Esophagus squamous epithelium (tissue), 5 donors: ENCODE measurements around the gene SHPK. TPM values are rescaled to one million over a fixed set of nuclear protein-coding genes. Genes with fewer than 3 reads are reported as not detected.
A peak's percentile ranks its signal among the peaks of the same experiment; 100 is the strongest.

Source experiments
- DNase-seq: peaks from one replicate; lab custom pipeline; 2025; lab: John Stamatoyannopoulos, UW
- H3K27ac ChIP-seq, 4 donors: fragments of 200-600 bp; sonication (generic); one replicate each; pipeline ENCODE4 v1.5.1; 2016 to 2019; ENCODE audit warnings: mild to moderate bottlenecking in 1 of 4
- H3K27me3 ChIP-seq, 4 donors: fragments of 200-600 bp; sonication (generic); 1 replicate in 3 of 4; 2 replicates in 1 of 4; pipeline versions ENCODE4 v1.5.1 to v1.6.0; 2017 to 2021; ENCODE audit warnings: antibody characterized with exemption in 1 of 4
- H3K36me3 ChIP-seq, 3 donors: fragments of 200-600 bp; sonication (generic); one replicate each; pipeline ENCODE4 v1.5.1; 2016 to 2019
- H3K4me1 ChIP-seq, 3 donors: fragments of 200-600 bp; sonication (generic); one replicate each; pipeline ENCODE4 v1.5.1; 2017 to 2019
- H3K4me3 ChIP-seq, 4 donors: fragments of 200-600 bp; sonication (generic); 1 replicate in 3 of 4; 2 replicates in 1 of 4; pipeline ENCODE4 v1.5.1; 2016 to 2019; ENCODE audit warnings: mild to moderate bottlenecking in 2 of 4, moderate library complexity in 1 of 4
- H3K9me3 ChIP-seq, 3 donors: fragments of 200-600 bp; sonication (generic); one replicate each; pipeline ENCODE4 v1.5.1; 2016 to 2019
- POLR2A ChIP-seq, 4 donors: fragments of 450-650 bp; IDR thresholded peaks; one replicate each; pipeline ENCODE4 v1.6.1; 2017; ENCODE audit warnings: antibody characterized with exemption in 4 of 4, mild to moderate bottlenecking in 4 of 4, moderate library complexity in 3 of 4
- WGBS, 2 donors: methylation state at CpG; one replicate each; pipeline ENCODE4 v1.1.5; 2018; 5-methylcytosine and 5-hydroxymethylcytosine counted together
- intact Hi-C: fragments of 100-400 bp; cut with DNase I; formaldehyde crosslinking; loops from one replicate; pipeline ENCODE4 v1.15.0; 2022
- total RNA-seq, 4 donors: library from RNA; depleted of rRNA; stranded (reverse); fragments of >200 nt; gene quantifications; one replicate each; pipeline ENCODE4 v1.1.0, GENCODE V29; 2016
- TF ChIP-seq, protein P1 (sequence below), 6 experiments: fragments of 450-650 bp in 4 of 6; fragments of 200-600 bp in 2 of 6; sonication (generic) in 2 of 6; IDR thresholded peaks; one replicate each; pipeline ENCODE4 v1.5.1; 2016 to 2019; ENCODE audit warnings: antibody characterized with exemption in 6 of 6, mild to moderate bottlenecking in 4 of 6, moderate library complexity in 4 of 6
- donor health status: DM: yes; HTN: yes; CAD: no.

Gene SHPK, protein sequence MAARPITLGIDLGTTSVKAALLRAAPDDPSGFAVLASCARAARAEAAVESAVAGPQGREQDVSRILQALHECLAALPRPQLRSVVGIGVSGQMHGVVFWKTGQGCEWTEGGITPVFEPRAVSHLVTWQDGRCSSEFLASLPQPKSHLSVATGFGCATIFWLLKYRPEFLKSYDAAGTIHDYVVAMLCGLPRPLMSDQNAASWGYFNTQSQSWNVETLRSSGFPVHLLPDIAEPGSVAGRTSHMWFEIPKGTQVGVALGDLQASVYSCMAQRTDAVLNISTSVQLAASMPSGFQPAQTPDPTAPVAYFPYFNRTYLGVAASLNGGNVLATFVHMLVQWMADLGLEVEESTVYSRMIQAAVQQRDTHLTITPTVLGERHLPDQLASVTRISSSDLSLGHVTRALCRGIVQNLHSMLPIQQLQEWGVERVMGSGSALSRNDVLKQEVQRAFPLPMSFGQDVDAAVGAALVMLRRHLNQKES
- total RNA-seq: 10 to 100 TPM; 10.8 to 16.8 (median 14.3) TPM

- TF ChIP-seq POLR2A (IDR thresholded peaks at IDR 0.05): peak in 3 of 4 donors; percentile 17 to 59 (median 29)
- TF ChIP-seq, protein P1, sequence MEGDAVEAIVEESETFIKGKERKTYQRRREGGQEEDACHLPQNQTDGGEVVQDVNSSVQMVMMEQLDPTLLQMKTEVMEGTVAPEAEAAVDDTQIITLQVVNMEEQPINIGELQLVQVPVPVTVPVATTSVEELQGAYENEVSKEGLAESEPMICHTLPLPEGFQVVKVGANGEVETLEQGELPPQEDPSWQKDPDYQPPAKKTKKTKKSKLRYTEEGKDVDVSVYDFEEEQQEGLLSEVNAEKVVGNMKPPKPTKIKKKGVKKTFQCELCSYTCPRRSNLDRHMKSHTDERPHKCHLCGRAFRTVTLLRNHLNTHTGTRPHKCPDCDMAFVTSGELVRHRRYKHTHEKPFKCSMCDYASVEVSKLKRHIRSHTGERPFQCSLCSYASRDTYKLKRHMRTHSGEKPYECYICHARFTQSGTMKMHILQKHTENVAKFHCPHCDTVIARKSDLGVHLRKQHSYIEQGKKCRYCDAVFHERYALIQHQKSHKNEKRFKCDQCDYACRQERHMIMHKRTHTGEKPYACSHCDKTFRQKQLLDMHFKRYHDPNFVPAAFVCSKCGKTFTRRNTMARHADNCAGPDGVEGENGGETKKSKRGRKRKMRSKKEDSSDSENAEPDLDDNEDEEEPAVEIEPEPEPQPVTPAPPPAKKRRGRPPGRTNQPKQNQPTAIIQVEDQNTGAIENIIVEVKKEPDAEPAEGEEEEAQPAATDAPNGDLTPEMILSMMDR (IDR thresholded peaks at IDR 0.05): no peak
- Histone ChIP-seq H3K27me3 (no peaks in the 10 kb centered on the region), H3K9me3 (no peaks in the 10 kb centered on the region), H3K4me3 (peak within 1 kb of the TSS; percentile 68 to 100 (median 82)), H3K27ac (peak within 1 kb of the TSS; percentile 93 to 99 (median 97)), H3K36me3 (peaks cover 0 to 42% (median 0%) of the 10 kb centered on the region in 3 donors), H3K4me1 (peaks cover 13 to 33% (median 17%) of the 10 kb centered on the region in 3 donors)
- intact Hi-C loops: loop anchor here (10.0 kb wide), 1 partner anchor 592 kb away; no protein-coding TSS in a partner anchor
- 2% methylated on average over 11 of the region's 68 CpGs; no CpG with 5 or more reads in 1 of the 2 donors for WGBS, 2 donors
- peak; percentile 83 for DNase-seq
These were observed at the start of gene SHPK, which contains the start of gene CTNS for GRCh38 chr17:3636154-3636907. TSS of gene SHPK (minus strand) at chr17:3636250. CDS start at chr17:3636219, 31 bp downstream. TSS of gene CTNS (plus strand) at chr17:3636760. CDS start at chr17:3640207, 3,447 bp downstream.

GRCh38 chr17:3685174-3685573 is 49.1 kb upstream of the SHPK start:
- no peaks in the 10 kb centered on the region for H3K36me3 ChIP-seq
- H3K9me3 ChIP-seq: no peaks in the 10 kb centered on the region
- H3K4me3 ChIP-seq: no peak overlapping the region
- H3K27ac ChIP-seq: no peak overlapping the region
- intact Hi-C loops: no loop called here
- WGBS, 2 donors: 17 to 22% methylated on average over 1 to 5 of the region's 13 CpGs
- TF ChIP-seq POLR2A (IDR thresholded peaks at IDR 0.05): no peak
- TF ChIP-seq, protein P1 (IDR thresholded peaks at IDR 0.05): no peak
- peaks cover 0 to 49% (median 0%) of the 10 kb centered on the region in 4 donors for H3K27me3 ChIP-seq
- peaks cover 0 to 12% (median 0%) of the 10 kb centered on the region in 3 donors for H3K4me1 ChIP-seq
- no peak for DNase-seq

DNA sequence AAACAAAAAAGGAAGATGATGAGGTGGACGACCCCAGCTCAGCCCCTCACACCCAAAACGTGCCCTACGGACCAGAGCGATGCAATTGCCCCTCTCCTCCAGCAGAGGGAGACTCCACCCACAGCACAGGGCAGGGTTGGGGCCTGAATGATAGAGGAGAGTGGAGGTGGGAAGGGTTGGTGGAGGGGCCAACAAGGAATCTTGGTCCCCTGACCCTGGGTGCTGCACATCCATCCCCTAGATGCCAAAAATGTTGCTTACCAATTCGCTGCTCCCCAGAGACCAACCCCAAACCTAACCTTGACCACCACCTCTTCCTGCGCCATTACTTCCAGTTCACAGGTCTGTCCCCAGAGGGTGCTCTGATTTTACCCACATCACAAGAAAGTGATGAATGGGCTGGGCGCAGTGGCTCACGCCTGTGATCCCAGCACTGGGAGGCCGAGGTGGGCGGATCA is 47.0 kb upstream of the SHPK start:
- intact Hi-C loops: no loop called here
- no peak for TF ChIP-seq POLR2A (IDR thresholded peaks at IDR 0.05)
- TF ChIP-seq, protein P1 (IDR thresholded peaks at IDR 0.05): peak; percentile 73 to 90 (median 85)
- Histone ChIP-seq H3K9me3 (no peaks in the 10 kb centered on the region), H3K27me3 (peaks cover 0 to 45% (median 0%) of the 10 kb centered on the region in 4 donors), H3K36me3 (no peaks in the 10 kb centered on the region), H3K27ac (no peak overlapping the region), H3K4me1 (peaks cover 0 to 23% (median 8%) of the 10 kb centered on the region in 3 donors), H3K4me3 (no peak overlapping the region)
- 14 to 39% methylated on average over 5 to 10 of the region's 10 CpGs for WGBS, 2 donors
- DNase-seq: no peak

DNA sequence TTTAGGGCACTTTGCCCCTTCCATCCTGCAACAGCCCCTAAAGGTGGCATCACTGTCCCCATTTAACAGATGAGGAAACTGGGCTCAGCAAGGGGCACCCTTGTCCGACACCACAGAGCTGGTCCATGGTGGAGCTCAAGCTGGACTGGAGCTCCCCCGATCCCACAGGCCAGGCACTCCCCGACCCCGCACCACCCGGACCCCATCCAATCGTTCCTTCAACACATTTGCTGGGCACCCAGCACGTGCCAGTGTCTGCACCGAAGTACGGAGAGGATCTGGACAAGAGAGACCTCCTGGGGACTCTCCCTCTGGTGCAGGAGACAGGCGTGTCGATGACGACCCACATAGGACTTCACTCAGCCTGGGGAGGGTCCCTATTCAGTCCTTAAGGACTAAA is 46.0 kb upstream of the SHPK start:
- Histone ChIP-seq H3K27ac (no peak overlapping the region), H3K9me3 (no peaks in the 10 kb centered on the region), H3K4me3 (no peak overlapping the region), H3K36me3 (no peaks in the 10 kb centered on the region), H3K4me1 (peaks cover 0 to 24% (median 8%) of the 10 kb centered on the region in 3 donors), H3K27me3 (peaks cover 0 to 45% (median 0%) of the 10 kb centered on the region in 4 donors)
- no peak for DNase-seq
- 82 to 87% methylated on average over 4 to 6 of the region's 12 CpGs for WGBS, 2 donors
- TF ChIP-seq POLR2A (IDR thresholded peaks at IDR 0.05): no peak
- intact Hi-C loops: no loop called here

DNA sequence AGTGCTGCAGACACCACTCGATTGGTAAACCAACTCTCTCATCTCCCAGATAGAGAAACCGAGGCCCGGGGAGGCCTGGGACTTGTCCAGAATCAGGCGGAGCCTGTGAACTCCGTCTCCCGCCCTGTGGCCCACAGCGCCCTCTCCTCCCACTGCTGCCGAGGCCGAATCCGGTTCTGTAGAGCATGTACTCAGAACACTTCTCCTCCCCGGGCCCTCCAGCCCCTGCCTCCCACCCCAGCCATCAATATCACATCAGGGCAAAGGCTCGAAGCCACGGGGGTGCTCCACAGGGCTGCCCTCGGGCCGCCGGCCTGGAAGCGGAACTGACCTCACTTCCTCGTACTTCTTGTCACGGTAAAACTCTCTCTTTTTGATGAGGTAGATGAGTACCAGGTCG is 45.5 kb upstream of the SHPK start:
- WGBS, 2 donors: 87 to 100% methylated on average over 2 to 19 of the region's 20 CpGs
- no peak overlapping the region for H3K4me3 ChIP-seq
- peaks cover 0 to 24% (median 8%) of the 10 kb centered on the region in 3 donors for H3K4me1 ChIP-seq
- intact Hi-C loops: no loop called here
- no peaks in the 10 kb centered on the region for H3K36me3 ChIP-seq
- TF ChIP-seq, protein P1 (IDR thresholded peaks at IDR 0.05): no peak
- no peak for TF ChIP-seq POLR2A (IDR thresholded peaks at IDR 0.05)
- no peaks in the 10 kb centered on the region for H3K9me3 ChIP-seq
- DNase-seq: no peak
- peaks cover 0 to 45% (median 0%) of the 10 kb centered on the region in 4 donors for H3K27me3 ChIP-seq
- no peak overlapping the region for H3K27ac ChIP-seq
